Psoas muscle (tissue), 8 donors: ENCODE results near the gene UNC5B. TPM values are rescaled to one million over a fixed set of nuclear protein-coding genes. Genes with fewer than 3 reads are reported as not detected.
A peak's percentile ranks its signal among the peaks of the same experiment; 100 is the strongest.

Source experiments
- ATAC-seq, 4 donors: fragments of 200-7000 bp; cut with Tn5 transposase; one replicate each; pipeline ENCODE4 v1.9.1; 2020; ENCODE audit warnings: moderate library complexity in 3 of 4, mild to moderate bottlenecking in 2 of 4
- DNase-seq, 2 donors: peaks; one replicate each; pipeline ENCODE4 v3.0.0-alpha.2; 2020
- H3K27ac ChIP-seq: fragments of 200-600 bp; one replicate; pipeline ENCODE4 v1.8.0; 2022
- H3K27me3 ChIP-seq, 3 donors: fragments of 200-600 bp in 1 of 3; one replicate each; pipeline versions ENCODE4 v1.6.1 to v1.8.0; 2013 to 2022; ENCODE audit warnings: low read length in 2 of 3, mild to moderate bottlenecking in 2 of 3, moderate library complexity in 1 of 3; ENCODE audit not compliant: insufficient read depth in 3 of 3
- H3K36me3 ChIP-seq, 2 donors: fragments of 200-600 bp in 1 of 2; one replicate each; pipeline versions ENCODE4 v1.6.1 to v1.8.0; 2013 to 2022; ENCODE audit warnings: low read depth in 1 of 2, mild to moderate bottlenecking in 1 of 2, moderate library complexity in 1 of 2; ENCODE audit not compliant: insufficient read depth in 1 of 2
- H3K4me1 ChIP-seq: fragments of 200-600 bp; one replicate; pipeline ENCODE4 v1.8.0; 2022
- H3K4me3 ChIP-seq: fragments of 200-600 bp; one replicate; pipeline ENCODE4 v1.8.0; 2022; ENCODE audit warnings: mild to moderate bottlenecking
- H3K9me3 ChIP-seq: fragments of 200-600 bp; one replicate; pipeline ENCODE4 v1.8.0; 2022
- WGBS, 3 donors: extraction: QIAGEN DNeasy Blood & Tissue Kit; methylation state at CpG; one replicate each; pipeline versions ENCODE4 v1.1.6 to v1.1.7; 2013; 5-methylcytosine and 5-hydroxymethylcytosine counted together
- intact Hi-C, 2 donors: fragments of 100-400 bp; cut with DNase I; formaldehyde crosslinking; loops; one replicate each; pipeline versions ENCODE4 v1.11.0 to v1.14.2; 2022
- polyA plus RNA-seq, 3 donors: library from polyadenylated mRNA; stranded (reverse); fragments of 200-250 nt; gene quantifications; one replicate each; pipeline ENCODE4 v1.2.3, GENCODE V29; 2013
- total RNA-seq, 4 donors: library from RNA; stranded (reverse); fragmentation: NEBNext Ultra II Directional in 2 of 4; extraction: Animal tissue kit (Norgen Biotek cat#: 25700) in 2 of 4; gene quantifications; one replicate each; pipeline versions ENCODE4 v1.2.1 to v1.2.4, GENCODE V29; 2021 to 2023
- TF ChIP-seq, protein P1 (sequence below): fragments of 200-600 bp; IDR thresholded peaks from one replicate; pipeline ENCODE4 v1.8.0; 2022; ENCODE audit warnings: antibody characterized with exemption
- donor health status: healthy with polysubstance abuse.
- donor health status: DM: no; HTN: no; CAD: no; lungs with moderate emphysema.
- donor health status: Bipolar disorder and iron deficiency.
- donor health status: healthy.
- donor health status: DM: yes; HTN: yes; CAD: no.
- donor health status: DM: no; HTN: no; CAD: no.
- donor health status: DM: no; HTN: no; CAD: no.
- donor health status: DM: yes; HTN: yes; CAD: no.

The UNC5B gene
- total and polyA plus RNA-seq, 7 donors, result 0.65 to 5.7 (median 1.3) TPM

DNA sequence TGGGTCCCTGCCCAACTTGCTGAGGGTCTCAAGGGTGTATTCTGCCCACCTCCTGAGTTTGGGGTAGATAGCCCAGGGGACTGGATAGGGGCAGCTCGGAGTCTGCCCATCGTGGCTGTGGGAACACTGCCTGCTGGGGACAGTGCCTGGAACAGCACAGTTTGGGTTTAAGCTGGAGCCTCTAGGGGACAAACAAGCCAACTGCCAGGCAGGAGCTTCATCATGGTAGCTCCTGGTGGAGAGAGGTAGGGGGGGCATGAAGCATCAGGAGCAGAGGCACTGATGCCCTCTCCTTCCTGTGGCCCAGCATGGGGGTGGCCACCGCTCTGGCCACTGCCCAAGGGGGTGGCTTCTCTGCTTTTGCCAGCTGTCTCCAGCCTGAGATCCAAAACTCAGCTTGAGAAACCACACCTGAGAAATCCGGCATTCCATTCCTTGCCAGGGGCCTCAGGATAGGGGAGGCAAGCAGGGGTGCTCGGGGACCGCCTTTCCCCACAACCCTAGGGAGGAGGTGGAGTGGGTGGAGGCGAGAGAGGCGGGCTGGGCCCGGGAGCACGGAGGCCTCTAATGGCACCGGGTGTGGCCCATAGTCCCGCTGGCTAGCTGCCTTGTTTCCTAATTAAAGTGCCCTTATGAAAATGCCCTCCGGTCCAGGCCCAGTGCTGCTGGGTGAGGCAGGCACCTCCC is 47.6 kb downstream of the UNC5B start:
- ATAC-seq (no peak), DNase-seq (no peak)
- H3K4me3 ChIP-seq, result no peak overlapping the region
- H3K9me3 ChIP-seq, result no peaks in the 10 kb centered on the region
- intact Hi-C loops, result no loop called here
- TF ChIP-seq, protein P1, sequence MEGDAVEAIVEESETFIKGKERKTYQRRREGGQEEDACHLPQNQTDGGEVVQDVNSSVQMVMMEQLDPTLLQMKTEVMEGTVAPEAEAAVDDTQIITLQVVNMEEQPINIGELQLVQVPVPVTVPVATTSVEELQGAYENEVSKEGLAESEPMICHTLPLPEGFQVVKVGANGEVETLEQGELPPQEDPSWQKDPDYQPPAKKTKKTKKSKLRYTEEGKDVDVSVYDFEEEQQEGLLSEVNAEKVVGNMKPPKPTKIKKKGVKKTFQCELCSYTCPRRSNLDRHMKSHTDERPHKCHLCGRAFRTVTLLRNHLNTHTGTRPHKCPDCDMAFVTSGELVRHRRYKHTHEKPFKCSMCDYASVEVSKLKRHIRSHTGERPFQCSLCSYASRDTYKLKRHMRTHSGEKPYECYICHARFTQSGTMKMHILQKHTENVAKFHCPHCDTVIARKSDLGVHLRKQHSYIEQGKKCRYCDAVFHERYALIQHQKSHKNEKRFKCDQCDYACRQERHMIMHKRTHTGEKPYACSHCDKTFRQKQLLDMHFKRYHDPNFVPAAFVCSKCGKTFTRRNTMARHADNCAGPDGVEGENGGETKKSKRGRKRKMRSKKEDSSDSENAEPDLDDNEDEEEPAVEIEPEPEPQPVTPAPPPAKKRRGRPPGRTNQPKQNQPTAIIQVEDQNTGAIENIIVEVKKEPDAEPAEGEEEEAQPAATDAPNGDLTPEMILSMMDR, result no peak
- no peak overlapping the region for H3K27ac ChIP-seq
- H3K4me1 ChIP-seq, result peaks cover 53% of the 10 kb centered on the region
- H3K27me3 ChIP-seq, result no peaks in the 10 kb centered on the region
- WGBS, 3 donors, result 47 to 57% (median 56%) methylated on average over 12 to 13 of the region's 13 CpGs
- no peaks in the 10 kb centered on the region for H3K36me3 ChIP-seq

GRCh38 chr10:71260622-71261325 is 48.4 kb downstream of the UNC5B start:
- intact Hi-C loops, result no loop called here
- H3K27ac ChIP-seq, result no peak overlapping the region
- WGBS, 3 donors, result 71 to 90% (median 82%) methylated on average over 13 of the region's 13 CpGs
- no peaks in the 10 kb centered on the region for H3K27me3 ChIP-seq
- H3K4me3 ChIP-seq, result no peak overlapping the region
- no peaks in the 10 kb centered on the region for H3K36me3 ChIP-seq
- no peaks in the 10 kb centered on the region for H3K9me3 ChIP-seq
- DNase-seq (peak in 1 of 2 donors; percentile 71), ATAC-seq (peak; percentile 31 to 60 (median 48))
- TF ChIP-seq, protein P1, result no peak
- peaks cover 45% of the 10 kb centered on the region for H3K4me1 ChIP-seq

- DNase-seq (no peak), ATAC-seq (no peak)
- no peaks in the 10 kb centered on the region for H3K36me3 ChIP-seq
- 48 to 62% (median 49%) methylated on average over 8 of the region's 8 CpGs for WGBS, 3 donors
- intact Hi-C loops, result no loop called here
- H3K9me3 ChIP-seq, result no peaks in the 10 kb centered on the region
- TF ChIP-seq, protein P1, result no peak
- H3K27me3 ChIP-seq, result no peaks in the 10 kb centered on the region
- H3K4me3 ChIP-seq, result no peak overlapping the region
- H3K27ac ChIP-seq, result no peak overlapping the region
- peaks cover 47% of the 10 kb centered on the region for H3K4me1 ChIP-seq
These were observed 49.7 kb downstream of the UNC5B start for GRCh38 chr10:71262027-71262426.

GRCh38 chr10:71262817-71263216 is 50.4 kb downstream of the UNC5B start:
- Histone ChIP-seq H3K27ac (peak overlapping the region; percentile 68), H3K36me3 (no peaks in the 10 kb centered on the region), H3K4me3 (no peak overlapping the region), H3K4me1 (peaks cover 54% of the 10 kb centered on the region), H3K9me3 (no peaks in the 10 kb centered on the region), H3K27me3 (no peaks in the 10 kb centered on the region)
- TF ChIP-seq, protein P1, result no peak
- DNase-seq (no peak), ATAC-seq (no peak)
- intact Hi-C loops, result no loop called here
- WGBS, 3 donors, result 78 to 83% (median 82%) methylated on average over 5 of the region's 5 CpGs
